Astrocyte (in vitro differentiated cells and primary cell): ENCODE data around the gene DRC1.

Experiments used
- CTCF ChIP-seq: IDR thresholded peaks from 2 replicates; pipeline ENCODE4 v1.5.1; 2011; ENCODE audit warnings: low read depth, mild to moderate bottlenecking, inconsistent platforms, low read length, moderate library complexity; ENCODE audit not compliant: insufficient read depth
- EZH2 ChIP-seq: IDR thresholded peaks from 2 replicates; pipeline ENCODE4 v1.6.1; 2012; ENCODE audit warnings: mild to moderate bottlenecking, low read length, inconsistent platforms; ENCODE audit not compliant: insufficient read depth

- TF ChIP-seq EZH2 (no peak), CTCF (no peak)
Observed at GRCh38 chr2:26435106-26435505, 33.4 kb downstream of the DRC1 start.
